GM19023 (cell line): ENCODE results near the gene TMEM72.

ENCODE experiments used
- ATAC-seq: cut with Tn5 transposase; IDR thresholded peaks from one replicate; pipeline ENCODE4 v1.9.1; 2021; ENCODE audit warnings: mild to moderate bottlenecking, moderate library complexity; ENCODE audit not compliant: unreplicated experiment

TMEM72 gene

GRCh38 chr10:44889834-44890233, 21.3 kb upstream of the TMEM72 start:
- ATAC-seq, result no peak

GRCh38 chr10:44890696-44891563, 20.2 kb upstream of the TMEM72 start:
- ATAC-seq, result no peak

GRCh38 chr10:44891721-44892120, 19.4 kb upstream of the TMEM72 start:
- ATAC-seq, result no peak

- ATAC-seq, result no peak
Observed at GRCh38 chr10:44893604-44894468, 17.3 kb upstream of the TMEM72 start.

- no peak for ATAC-seq
Observed at GRCh38 chr10:44894691-44895090, 16.4 kb upstream of the TMEM72 start.

GRCh38 chr10:44895280-44895679, 15.9 kb upstream of the TMEM72 start:
- ATAC-seq, result no peak

GRCh38 chr10:44897049-44897448, 14.1 kb upstream of the TMEM72 start:
- no peak for ATAC-seq

GRCh38 chr10:44898665-44899064, 12.5 kb upstream of the TMEM72 start:
- ATAC-seq, result no peak

- no peak for ATAC-seq
Observed at GRCh38 chr10:44899450-44900080, 11.6 kb upstream of the TMEM72 start.

GRCh38 chr10:44902941-44903545, 8.1 kb upstream of the TMEM72 start:
- no peak for ATAC-seq

- no peak for ATAC-seq
Observed at GRCh38 chr10:44906486-44906885, 4.7 kb upstream of the TMEM72 start.

GRCh38 chr10:44907556-44907955, 3.6 kb upstream of the TMEM72 start:
- no peak for ATAC-seq

- no peak for ATAC-seq
Observed at GRCh38 chr10:44908066-44908749, 2.9 kb upstream of the TMEM72 start.

GRCh38 chr10:44908936-44909630, 2.1 kb upstream of the TMEM72 start:
- ATAC-seq, result no peak

- ATAC-seq, result no peak
Observed at GRCh38 chr10:44909910-44910309, 1.2 kb upstream of the TMEM72 start.

- ATAC-seq, result no peak
Observed at GRCh38 chr10:44910602-44911001, 535 bp upstream of the TMEM72 start.

GRCh38 chr10:44911951-44912350, 814 bp downstream of the TMEM72 start:
- ATAC-seq, result no peak

- ATAC-seq, result no peak
Observed at GRCh38 chr10:44913350-44914081, 2.4 kb downstream of the TMEM72 start.

- no peak for ATAC-seq
Observed at GRCh38 chr10:44914891-44915290, 3.8 kb downstream of the TMEM72 start.
